ENCODE results near the gene DMGDH.
"Not testable (repeated sequence)": the region's sequence is repeated elsewhere in the genome, so short reads cannot be mapped to it uniquely, and the experiment has no call there.

DMGDH gene

GRCh38 chr5:79008362-79008761, 61.1 kb downstream of the DMGDH start:
- DNase-seq: no peak

GRCh38 chr5:79007872-79008271, 61.6 kb downstream of the DMGDH start:
- DNase-seq: no peak

DNA sequence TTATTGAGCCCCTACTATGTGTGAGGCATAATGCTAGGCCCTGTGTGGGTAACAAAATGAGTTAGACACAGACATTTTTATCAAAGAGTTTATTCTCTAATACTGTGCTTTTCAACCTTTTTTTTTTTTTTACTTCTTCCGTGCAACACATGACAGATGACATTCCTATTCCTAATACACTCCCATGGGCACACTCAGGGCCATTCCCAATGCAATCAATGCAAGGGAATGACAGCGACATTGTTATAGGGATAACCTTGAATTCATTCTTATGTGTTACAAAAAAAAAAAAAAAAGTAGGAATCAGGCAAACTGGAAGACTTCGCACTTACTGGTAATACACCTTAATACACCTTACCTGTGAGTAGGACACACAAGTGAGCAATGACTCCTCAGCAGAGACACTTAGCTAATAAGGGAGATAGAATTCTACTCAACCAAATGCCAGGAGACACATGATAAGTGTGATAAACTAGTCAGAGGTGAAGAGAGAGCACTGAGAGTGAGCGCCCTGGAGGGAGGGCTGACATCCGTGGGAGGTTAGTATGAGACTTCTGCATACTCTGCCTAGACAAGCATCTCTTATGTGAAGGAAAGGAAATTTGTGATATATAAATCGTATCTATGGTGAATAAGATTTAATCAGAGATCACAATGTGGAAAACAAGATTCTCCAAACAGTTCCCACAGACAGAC, 63.4 kb downstream of the DMGDH start:
- no peak for DNase-seq

- DNase-seq: no peak
Observed at GRCh38 chr5:79005151-79005550, 64.3 kb downstream of the DMGDH start.

- no peak for DNase-seq
Observed at GRCh38 chr5:79002374-79002773, 67.1 kb downstream of the DMGDH start.

GRCh38 chr5:79001471-79001870, 68.0 kb downstream of the DMGDH start:
- no peak for DNase-seq

DNA sequence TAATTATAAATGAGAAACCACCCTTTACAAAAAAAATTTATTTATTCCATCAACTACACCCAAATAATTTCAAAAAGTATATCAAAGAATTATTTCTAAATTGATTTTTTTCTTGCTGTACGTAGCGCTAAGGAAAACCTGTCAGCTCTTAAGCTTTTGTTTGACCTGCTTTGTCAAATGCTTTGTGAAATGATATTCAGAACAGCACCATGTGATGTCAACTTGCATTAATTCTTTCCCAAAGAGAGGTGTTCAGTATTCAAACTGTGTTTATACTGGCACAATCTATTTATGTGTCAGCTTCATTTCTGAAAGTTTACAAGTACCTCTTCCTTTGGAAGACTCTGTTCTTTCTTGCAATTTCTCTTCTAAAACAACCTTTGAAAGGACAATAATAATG, 72.4 kb downstream of the DMGDH start:
- DNase-seq: no peak

DNA sequence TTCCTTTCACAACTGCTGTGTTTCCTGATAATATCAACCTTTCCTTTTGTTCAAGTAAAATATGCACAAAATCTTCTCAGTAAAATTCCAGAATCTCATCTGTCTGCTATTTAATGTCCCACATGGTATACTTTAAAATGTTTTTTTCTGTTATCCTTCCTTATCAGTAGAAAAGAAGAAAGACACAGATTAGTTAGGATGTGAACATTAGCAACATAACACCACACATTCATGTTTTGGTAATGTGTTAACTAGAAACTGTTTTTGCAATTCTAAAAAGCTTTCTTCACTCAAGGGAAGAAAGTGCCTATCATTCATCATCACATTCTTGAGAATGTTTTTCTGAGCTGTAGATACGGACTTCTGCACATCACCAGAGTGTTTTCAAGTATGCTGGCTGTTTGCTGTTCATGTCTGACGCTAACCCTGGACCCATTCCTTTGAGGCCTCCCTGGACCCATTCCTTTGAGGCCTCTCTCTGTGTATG, 73.9 kb downstream of the DMGDH start:
- no peak for DNase-seq

- no peak for DNase-seq
Observed at GRCh38 chr5:78993165-78993564, 76.3 kb downstream of the DMGDH start.

- DNase-seq: no peak
Observed at GRCh38 chr5:78992146-78992545, 77.3 kb downstream of the DMGDH start.

DNA sequence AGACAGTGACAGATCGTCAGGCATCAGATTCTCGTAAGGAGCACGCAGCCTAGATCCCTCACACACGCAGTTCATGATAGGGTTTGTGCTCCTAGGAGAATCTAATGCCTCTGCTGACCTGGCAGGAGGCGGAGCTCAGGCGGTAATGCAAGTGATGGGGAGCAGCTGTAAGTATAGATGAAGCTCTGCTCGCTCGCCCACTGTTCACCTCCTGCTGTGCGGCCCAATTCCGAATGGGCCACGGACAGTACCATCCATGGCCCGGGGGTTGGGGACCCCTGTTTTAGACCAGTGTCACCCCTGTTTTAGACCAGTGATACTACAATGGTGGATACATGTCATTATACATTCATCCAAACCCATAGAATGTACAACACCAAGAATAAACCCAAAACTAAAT, 80.4 kb downstream of the DMGDH start:
- no peak for DNase-seq

GRCh38 chr5:78985725-78986223, 83.7 kb downstream of the DMGDH start:
- peak; percentile 43 for DNase-seq

DNA sequence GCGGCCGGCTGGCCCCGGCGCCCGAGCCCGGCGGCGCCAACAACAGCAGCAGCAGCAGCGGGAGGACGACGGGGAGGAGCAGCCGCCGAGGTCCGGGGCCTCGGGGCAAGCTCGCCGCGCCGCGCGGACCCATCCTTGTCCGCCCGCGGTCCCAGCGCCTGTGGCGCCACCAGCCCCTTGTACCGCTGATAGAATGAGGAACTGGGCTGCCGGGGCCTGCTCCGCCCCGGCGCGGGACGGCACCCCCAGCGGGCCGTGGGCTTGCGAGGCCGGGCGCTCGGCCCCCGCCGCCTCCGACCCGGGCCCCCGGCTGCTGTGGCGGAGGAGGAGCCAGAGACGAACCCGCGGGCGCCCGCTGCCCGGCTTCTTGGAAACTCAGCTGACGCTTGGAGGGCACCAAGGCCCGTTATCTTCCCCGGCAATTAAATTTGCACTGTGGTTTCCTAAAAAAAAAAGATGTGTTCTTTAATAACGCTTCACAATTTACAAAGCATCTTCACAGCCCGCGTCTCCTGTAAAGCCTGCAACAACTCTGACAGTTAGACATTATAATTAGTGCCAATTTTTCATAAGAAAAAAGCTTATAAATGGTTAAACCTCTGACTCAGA, 84.3 kb downstream of the DMGDH start, which contains the start of gene ARSB:
Gene ARSB, minus strand, starts transcription at position 195 of the 609 bp plus-strand sequence. Its CDS starts 62 bp downstream, at position 133.
- no peak for DNase-seq

- peak; percentile 74 for DNase-seq
Observed at GRCh38 chr5:78984439-78985115, 84.9 kb downstream of the DMGDH start.

GRCh38 chr5:78983601-78984438, 85.7 kb downstream of the DMGDH start:
- DNase-seq: peak; percentile 72

DNA sequence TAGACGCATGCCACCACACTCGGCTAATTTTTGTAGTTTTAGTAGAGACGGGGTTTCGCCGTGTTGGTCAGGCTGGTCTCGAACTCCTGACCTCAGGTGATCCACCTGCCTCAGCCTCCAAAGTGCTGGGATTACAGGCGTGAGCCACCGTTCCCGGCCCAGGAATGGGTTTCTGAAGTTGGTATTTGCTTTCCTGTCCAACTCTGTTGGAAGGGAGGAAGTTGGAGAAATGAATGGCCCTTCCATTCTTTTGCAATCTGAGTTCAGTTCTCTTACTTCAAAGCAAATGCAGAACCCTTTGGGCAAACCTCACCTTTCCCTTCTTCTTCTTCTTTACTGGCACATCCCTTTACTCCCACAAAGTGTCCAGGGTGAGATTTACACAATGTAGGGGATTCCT, 86.3 kb downstream of the DMGDH start:
- DNase-seq: not testable (repeated sequence)

DNA sequence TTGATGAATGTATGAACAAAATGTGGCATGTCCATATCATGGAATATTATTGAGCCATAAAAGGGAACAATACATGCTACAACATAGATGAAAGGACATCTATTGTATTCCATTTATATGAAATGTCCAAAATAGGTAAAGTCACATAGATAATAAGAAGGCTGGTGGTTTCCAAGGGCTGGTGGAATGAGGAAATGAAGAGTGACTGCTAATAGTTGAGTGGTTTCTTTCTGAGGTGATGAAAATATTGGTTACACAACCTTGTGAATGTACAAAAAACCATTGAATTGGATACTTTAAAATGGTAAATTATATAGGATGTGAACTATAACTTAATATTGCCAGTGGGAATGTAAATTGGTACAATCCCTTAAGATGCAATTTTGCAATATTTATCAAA, 89.6 kb downstream of the DMGDH start:
- no peak for DNase-seq

GRCh38 chr5:78979117-78979742, 90.2 kb downstream of the DMGDH start:
- no peak for DNase-seq

GRCh38 chr5:78975035-78975434, 94.4 kb downstream of the DMGDH start:
- DNase-seq: no peak

DNA sequence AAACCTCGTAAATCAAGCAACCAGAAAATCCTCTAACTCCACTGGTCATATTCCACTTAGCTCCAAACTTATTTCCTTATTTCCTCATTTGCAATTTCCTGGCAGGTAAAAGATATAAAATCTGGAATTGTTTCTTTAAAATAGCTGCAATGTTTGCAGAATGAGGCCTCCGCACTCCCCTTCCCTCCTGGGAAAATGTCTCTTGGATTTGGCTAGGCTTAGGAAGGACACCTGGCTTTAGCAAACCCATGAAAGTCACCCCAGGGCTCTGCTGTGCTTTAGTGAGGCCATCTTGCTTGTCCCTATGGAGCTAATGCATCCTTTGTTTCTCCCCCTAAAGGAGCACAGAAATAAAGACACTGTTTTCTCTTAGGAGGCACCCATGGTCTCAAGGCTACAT, 94.9 kb downstream of the DMGDH start:
- DNase-seq: no peak

DNA sequence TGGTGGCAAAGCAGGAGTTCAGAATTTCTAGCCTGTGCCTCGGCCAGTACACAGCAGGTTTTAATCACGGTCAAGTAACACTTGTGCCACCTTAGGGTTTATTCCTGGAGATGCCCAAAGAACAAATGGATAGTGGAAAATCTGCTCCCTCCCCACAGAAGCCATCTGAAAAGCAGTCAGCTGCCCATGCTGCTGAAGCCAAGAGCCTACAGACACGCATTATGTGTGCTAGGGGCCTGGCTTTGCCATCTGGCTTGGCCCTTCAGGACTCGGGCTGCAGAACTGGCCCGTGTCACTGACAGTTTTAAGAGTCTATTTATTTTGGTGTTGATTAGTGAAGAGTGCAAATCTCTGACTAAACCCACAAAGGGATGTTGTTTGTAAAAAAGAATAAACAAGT, 95.5 kb downstream of the DMGDH start:
- DNase-seq: no peak

GRCh38 chr5:78972654-78973428, 96.6 kb downstream of the DMGDH start:
- DNase-seq: no peak

All from DMS79 treated with DMSO at 0.1 percent for 48 hours (cell line).